Measurements from ENCODE around the gene BAZ2B.
"Not testable (repeated sequence)": the region's sequence is repeated elsewhere in the genome, so short reads cannot be mapped to it uniquely, and the experiment has no call there.

Gene BAZ2B

DNA sequence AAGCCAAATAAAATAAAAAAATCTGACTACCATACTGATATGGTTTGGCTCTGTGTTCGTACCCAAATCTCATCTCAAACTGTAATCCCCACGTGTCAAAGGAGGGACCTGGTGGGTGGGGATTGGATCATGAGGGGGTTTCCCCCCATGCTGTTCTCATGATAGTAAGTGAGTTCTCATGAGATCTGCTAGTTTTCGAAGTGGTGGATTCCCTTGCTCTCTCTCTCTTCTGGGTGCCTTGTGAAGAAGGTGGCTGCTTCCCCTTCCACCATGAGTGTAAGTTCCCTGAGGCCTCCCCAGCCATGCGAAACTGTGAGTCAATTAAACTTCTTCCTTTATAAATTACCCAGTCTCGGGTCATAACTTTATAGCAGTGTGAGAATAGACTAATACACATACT is 206.1 kb downstream of the BAZ2B start:
- DNase-seq (ENCODE audit: low spot score) = no peak

DNA sequence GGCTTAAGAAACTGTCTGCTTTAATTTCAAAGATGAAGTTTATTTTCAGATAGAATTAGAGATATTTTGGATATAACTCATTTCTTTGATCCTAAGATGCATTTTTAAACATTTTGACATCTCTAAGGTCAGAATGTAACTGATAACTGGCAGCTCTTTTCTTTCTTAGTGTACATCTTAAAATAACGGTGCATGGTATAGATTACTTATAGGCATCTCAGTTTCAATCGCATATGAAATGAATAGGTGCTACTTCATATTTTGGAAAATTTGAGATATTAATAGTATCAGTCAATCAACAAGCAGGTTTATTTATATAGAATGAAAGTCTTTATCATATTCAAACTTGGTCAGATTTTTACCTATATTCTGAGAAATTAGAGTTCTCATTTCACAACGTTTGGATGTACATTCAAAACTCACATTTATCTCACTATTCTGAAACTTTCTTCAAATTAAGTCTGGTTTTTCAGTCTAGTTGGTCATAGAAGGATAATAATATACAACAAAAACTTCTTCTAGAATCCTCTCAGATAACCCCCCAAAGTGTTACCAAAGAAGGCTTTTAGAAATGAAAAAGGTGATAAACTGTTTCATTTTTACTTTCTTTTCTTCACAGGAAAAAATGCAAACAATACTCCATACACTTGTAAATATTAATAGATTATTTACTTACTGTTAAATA is 207.1 kb downstream of the BAZ2B start:
- DNase-seq (ENCODE audit: low spot score) = no peak

- no peak for DNase-seq (ENCODE audit: low spot score)
Measured at GRCh38 chr2:159402790-159403189, 213.6 kb downstream of the BAZ2B start.

DNA sequence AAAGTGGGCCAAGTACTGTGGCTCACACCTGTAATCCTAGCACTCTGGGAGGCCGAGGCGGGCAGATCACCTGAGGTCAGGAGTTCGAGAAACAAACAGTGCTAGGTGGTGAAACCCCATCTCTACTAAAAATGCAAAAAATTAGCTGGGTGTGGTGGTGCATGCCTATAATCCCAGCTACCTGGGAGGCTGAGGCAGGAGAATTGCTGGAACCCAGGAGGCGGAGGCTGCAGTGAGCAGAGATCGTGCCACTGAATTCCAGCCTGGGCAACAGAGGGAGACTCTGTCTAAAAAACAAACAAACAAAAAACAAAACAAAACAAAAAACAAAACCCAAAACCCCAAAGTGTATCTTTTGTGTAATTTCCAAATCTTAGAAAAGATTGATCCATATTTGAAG is 214.2 kb downstream of the BAZ2B start:
- DNase-seq (ENCODE audit: low spot score) = not testable (repeated sequence)

- no peak for DNase-seq (ENCODE audit: low spot score)
Measured at GRCh38 chr2:159399716-159400415, 216.5 kb downstream of the BAZ2B start.

- DNase-seq (ENCODE audit: low spot score) = no peak
Measured at GRCh38 chr2:159396799-159397198, 219.5 kb downstream of the BAZ2B start.

DNA sequence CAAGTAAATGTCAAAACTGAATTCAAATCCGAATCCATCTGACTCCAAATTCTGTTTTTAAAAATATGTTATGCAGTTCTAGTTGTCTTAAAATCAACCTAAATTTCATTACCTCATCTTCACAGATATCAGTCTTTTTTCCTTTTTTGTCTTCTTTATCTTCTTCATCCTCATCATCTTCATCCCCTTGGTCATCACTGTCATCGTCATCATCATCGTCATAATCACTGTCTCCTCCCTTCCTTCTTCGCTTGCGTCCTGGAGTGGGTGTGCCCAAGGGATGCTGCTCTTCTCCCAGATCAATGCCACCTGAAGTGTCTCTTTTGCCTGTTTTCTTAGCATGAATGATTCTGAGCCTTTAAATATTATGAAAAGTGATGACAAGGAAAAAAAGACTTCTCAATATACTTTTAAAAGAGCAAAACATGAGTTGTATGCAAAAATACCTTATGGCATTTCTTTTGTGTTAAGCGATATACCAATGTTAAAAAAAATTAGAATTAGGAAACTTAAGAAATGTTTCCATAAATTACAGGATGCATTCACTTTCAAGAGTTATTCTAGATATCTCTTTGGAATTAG is 233.8 kb downstream of the BAZ2B start:
- DNase-seq (ENCODE audit: low spot score) = no peak

GRCh38 chr2:159381574-159381973 is 234.8 kb downstream of the BAZ2B start:
- no peak for DNase-seq (ENCODE audit: low spot score)

- DNase-seq (ENCODE audit: low spot score) = no peak
Measured at GRCh38 chr2:159380685-159381239, 235.6 kb downstream of the BAZ2B start.

DNA sequence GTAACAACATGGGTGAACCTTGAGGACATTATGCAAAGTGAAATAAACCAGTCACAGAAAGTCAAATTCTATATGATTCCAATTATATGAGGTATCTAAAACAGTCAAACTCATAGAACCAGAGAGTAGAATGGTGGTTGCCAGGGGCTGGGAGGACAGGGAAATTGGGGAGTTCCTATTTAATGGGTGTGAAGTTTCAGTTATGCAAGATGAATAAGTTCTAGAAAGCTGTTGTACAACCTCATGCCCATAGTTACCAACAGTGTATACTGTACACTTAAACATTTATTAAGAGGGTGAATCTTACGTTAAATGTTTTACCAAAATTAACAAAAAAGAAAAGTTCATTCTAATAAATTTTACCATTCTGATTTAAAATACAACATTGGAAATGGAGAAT is 237.2 kb downstream of the BAZ2B start:
- no peak for DNase-seq (ENCODE audit: low spot score)

GRCh38 chr2:159375241-159375640 is 241.1 kb downstream of the BAZ2B start:
- DNase-seq (ENCODE audit: low spot score) = no peak

- DNase-seq (ENCODE audit: low spot score) = no peak
Measured at GRCh38 chr2:159371506-159371905, 244.8 kb downstream of the BAZ2B start.

- no peak for DNase-seq (ENCODE audit: low spot score)
Measured at GRCh38 chr2:159366538-159366937, 249.8 kb downstream of the BAZ2B start.

GRCh38 chr2:159362816-159363251 is 253.5 kb downstream of the BAZ2B start:
- no peak for DNase-seq (ENCODE audit: low spot score)

- no peak for DNase-seq (ENCODE audit: low spot score)
Measured at GRCh38 chr2:159362094-159362493, 254.3 kb downstream of the BAZ2B start.

DNA sequence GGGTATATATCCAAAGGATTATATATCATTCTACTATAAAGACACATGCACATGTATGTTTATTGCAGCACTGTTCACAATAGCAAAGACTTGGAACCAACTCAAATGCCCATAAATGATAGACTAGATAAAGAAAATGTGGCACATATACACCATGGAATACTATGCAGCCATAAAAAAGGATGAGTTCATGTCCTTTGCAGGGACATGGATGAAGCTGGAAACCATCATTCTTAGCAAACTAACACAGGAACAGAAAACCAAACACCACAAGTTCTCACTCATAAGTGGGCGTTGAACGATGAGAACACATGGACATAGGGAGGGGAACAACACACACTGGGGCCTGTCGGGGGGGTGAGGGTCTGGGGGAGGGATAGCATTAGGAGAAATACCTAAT is 254.7 kb downstream of the BAZ2B start:
- DNase-seq (ENCODE audit: low spot score) = not testable (repeated sequence)

- no peak for DNase-seq (ENCODE audit: low spot score)
Measured at GRCh38 chr2:159356053-159356554, 260.2 kb downstream of the BAZ2B start.

- no peak for DNase-seq (ENCODE audit: low spot score)
Measured at GRCh38 chr2:159351977-159352376, 264.4 kb downstream of the BAZ2B start.

GRCh38 chr2:159349674-159350299 is 266.6 kb downstream of the BAZ2B start:
- DNase-seq (ENCODE audit: low spot score) = no peak

DNA sequence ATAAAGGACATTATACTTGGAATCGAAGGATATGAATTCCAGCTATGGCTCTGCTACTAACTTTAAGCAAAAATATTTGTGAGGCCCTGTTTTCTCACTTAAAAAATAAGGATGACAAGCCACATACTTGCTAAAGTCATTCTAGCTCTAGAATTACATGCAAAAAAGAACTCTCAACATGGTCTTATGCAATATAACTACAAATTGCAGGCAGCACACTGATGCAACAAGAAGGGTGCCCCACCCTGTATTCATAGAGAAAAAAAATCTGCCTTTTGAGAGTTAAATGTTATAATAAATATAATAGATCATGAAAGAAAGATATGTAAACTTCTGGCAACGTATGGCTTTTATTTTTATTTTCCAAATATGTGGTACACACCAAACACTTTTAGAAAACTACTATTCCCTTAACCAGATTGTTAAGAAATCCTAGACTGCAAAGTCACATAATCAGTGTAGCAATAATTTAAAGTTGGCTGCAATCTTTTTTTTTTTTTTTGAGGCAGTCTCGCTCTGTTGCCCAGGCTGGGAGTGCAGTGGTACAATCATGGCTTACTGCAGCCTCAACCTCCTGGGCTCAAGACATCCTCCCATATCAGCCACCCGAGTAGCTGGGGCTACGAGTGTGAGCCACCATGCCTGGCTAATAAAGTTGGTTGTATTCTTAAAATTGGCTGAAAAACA is 289.6 kb downstream of the BAZ2B start:
- peak; percentile 20 for DNase-seq (ENCODE audit: low spot score)

DNA sequence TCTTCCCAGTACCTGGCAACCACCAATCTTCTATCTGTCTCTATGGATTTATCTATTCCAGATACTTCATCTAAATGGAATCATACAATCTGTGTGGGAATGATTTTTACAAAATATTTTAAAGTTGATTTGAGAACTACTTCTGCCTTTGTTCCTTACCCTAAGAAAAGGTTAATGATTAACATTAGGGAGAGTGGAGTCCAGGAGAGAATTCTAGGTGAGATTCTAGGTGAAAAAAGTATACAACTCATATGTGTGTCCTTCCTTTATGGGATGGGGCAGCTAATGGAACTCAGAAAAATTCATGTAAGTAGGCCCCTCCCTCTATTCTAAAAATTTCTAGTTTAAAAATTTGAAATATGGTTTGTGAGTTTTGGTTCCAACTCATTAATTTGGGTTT is 293.9 kb downstream of the BAZ2B start:
- DNase-seq (ENCODE audit: low spot score) = no peak
